GM12878 (cell line): ENCODE results near the gene SUFU. TPM values are rescaled to one million over a fixed set of nuclear protein-coding genes. Genes with fewer than 3 reads are reported as not detected.

Experiments used
- CEBPB ChIP-seq, 2 experiments: fragments of 150-350 bp in 1 of 2; IDR thresholded peaks; 2 replicates each; pipeline ENCODE4 v1.6.1; 2012 to 2014; ENCODE audit warnings: low read depth in 2 of 2, low read length in 2 of 2, borderline replicate concordance in 1 of 2, inconsistent platforms in 1 of 2
- CHD2 ChIP-seq: IDR thresholded peaks from 2 replicates; pipeline ENCODE4 v1.6.1; 2011; ENCODE audit warnings: low read depth, low read length, improper control_type of control experiment, borderline replicate concordance
- DPF2 ChIP-seq: fragments of 450-650 bp; IDR thresholded peaks from 2 replicates; pipeline ENCODE4 v1.6.1; 2017; ENCODE audit warnings: mild to moderate bottlenecking
- EGR1 ChIP-seq, 2 experiments: IDR thresholded peaks; 1 replicate in 1 of 2; 2 replicates in 1 of 2; pipeline ENCODE4 v1.6.1; 2011 to 2012; ENCODE audit warnings: low read depth in 2 of 2, low read length in 2 of 2, borderline replicate concordance in 1 of 2, mild to moderate bottlenecking in 1 of 2, moderate library complexity in 1 of 2
- EP300 ChIP-seq, 2 experiments: fragments of 150-350 bp in 1 of 2; IDR thresholded peaks; 2 replicates each; pipeline ENCODE4 v1.6.1; 2011 to 2012; ENCODE audit warnings: low read depth in 2 of 2, low read length in 2 of 2, borderline replicate concordance in 1 of 2, improper control_type of control experiment in 1 of 2, inconsistent platforms in 1 of 2; ENCODE audit not compliant: control insufficient read depth in 1 of 2
- IKZF1 ChIP-seq: fragments of 450-650 bp; conservative IDR thresholded peaks from 2 replicates; pipeline ENCODE4 v1.6.1; 2017; ENCODE audit warnings: antibody characterized with exemption, mild to moderate bottlenecking
- MEF2B ChIP-seq: fragments of 450-650 bp; IDR thresholded peaks from 2 replicates; pipeline ENCODE4 v1.6.1; 2018; ENCODE audit warnings: mild to moderate bottlenecking, moderate library complexity; ENCODE audit not compliant: partially characterized antibody, poor library complexity, severe bottlenecking
- NR2F1 ChIP-seq: fragments of 450-650 bp; conservative IDR thresholded peaks from 2 replicates; pipeline ENCODE4 v1.6.1; 2017; ENCODE audit warnings: mild to moderate bottlenecking
- POU2F2 ChIP-seq: IDR thresholded peaks from 3 replicates; pipeline ENCODE4 v1.6.1; 2011; ENCODE audit warnings: low read depth, mild to moderate bottlenecking, low read length, borderline replicate concordance
- RUNX3 ChIP-seq: IDR thresholded peaks from 2 replicates; pipeline ENCODE4 v1.6.1; 2012; ENCODE audit warnings: low read length, inconsistent platforms
- SMARCA5 ChIP-seq: fragments of 450-650 bp; IDR thresholded peaks from 2 replicates; pipeline ENCODE4 v1.6.1; 2017; ENCODE audit warnings: mild to moderate bottlenecking
- SPI1 ChIP-seq: IDR thresholded peaks from 2 replicates; pipeline ENCODE4 v1.6.1; 2011; ENCODE audit warnings: low read depth, mild to moderate bottlenecking, low read length, moderate library complexity, borderline replicate concordance; ENCODE audit not compliant: insufficient read depth
- TCF12 ChIP-seq: IDR thresholded peaks from 2 replicates; pipeline ENCODE4 v1.6.1; 2011; ENCODE audit warnings: low read depth, mild to moderate bottlenecking, low read length
- YY1 ChIP-seq: IDR thresholded peaks from 2 replicates; pipeline ENCODE4 v1.6.1; 2011; ENCODE audit warnings: low read depth, mild to moderate bottlenecking, low read length
- ZNF622 ChIP-seq: fragments of 450-650 bp; IDR thresholded peaks from 2 replicates; pipeline ENCODE4 v1.6.1; 2017; ENCODE audit warnings: mild to moderate bottlenecking, inconsistent platforms
- polyA plus RNA-seq, 11 experiments: library from polyadenylated mRNA; depleted of rRNA in 4 of 11; unstranded in 6 of 11; stranded (reverse) in 5 of 11; fragments of >200 nt; fragmentation: Nextera tagmentation in 4 of 11; fragmentation: Illumina TruSeq in 1 of 11; extraction: Ambion mirVana in 4 of 11; extraction: Trizol in 1 of 11; gene quantifications; 1 replicate in 1 of 11; 2 replicates in 10 of 11; pipeline versions ENCODE4 v1.2.1 to v1.2.3, GENCODE V29; 2011 to 2016; ENCODE audit warnings: inconsistent platforms in 2 of 11, missing spikeins in 2 of 11, low read depth in 1 of 11
- total RNA-seq, 4 experiments: library from RNA; depleted of rRNA in 3 of 4; stranded (reverse); fragments of >200 nt in 3 of 4; fragmentation: Illumina TruSeq in 1 of 4; extraction: Trizol in 1 of 4; gene quantifications; 2 replicates each; pipeline versions ENCODE4 v1.2.1 to v1.2.3, GENCODE V29; 2013 to 2021
- TF ChIP-seq, protein P1 (sequence below): fragments of 450-650 bp; IDR thresholded peaks from 2 replicates; pipeline ENCODE4 v1.6.1; 2016; ENCODE audit warnings: mild to moderate bottlenecking
- TF ChIP-seq, protein P2 (sequence below): fragments of 450-650 bp; IDR thresholded peaks from 2 replicates; pipeline ENCODE4 v1.6.1; 2017; ENCODE audit warnings: low read depth, mild to moderate bottlenecking, moderate library complexity
- TF ChIP-seq, protein P3 (sequence below): IDR thresholded peaks from 2 replicates; pipeline ENCODE4 v1.6.1; 2012; ENCODE audit warnings: low read length, inconsistent platforms
- TF ChIP-seq, protein P4 (sequence below): IDR thresholded peaks from 2 replicates; pipeline ENCODE4 v1.6.1; 2011; ENCODE audit warnings: mild to moderate bottlenecking, low read depth, low read length, moderate library complexity; ENCODE audit not compliant: insufficient replicate concordance
- TF ChIP-seq, protein P5 (sequence below): fragments of 450-650 bp; IDR thresholded peaks from 2 replicates; pipeline ENCODE4 v1.6.1; 2014; ENCODE audit warnings: mild to moderate bottlenecking
- TF ChIP-seq, protein P6 (sequence below): IDR thresholded peaks from 2 replicates; pipeline ENCODE4 v1.6.1; 2012; ENCODE audit warnings: low read depth, low read length, improper control_type of control experiment

The SUFU gene
- total and polyA plus RNA-seq, 10 of the 15 experiments (the other 5 are each of a cell fraction or from before 2014, with no cell fraction given) = 0.68 to 7.7 (median 2.4) TPM

DNA sequence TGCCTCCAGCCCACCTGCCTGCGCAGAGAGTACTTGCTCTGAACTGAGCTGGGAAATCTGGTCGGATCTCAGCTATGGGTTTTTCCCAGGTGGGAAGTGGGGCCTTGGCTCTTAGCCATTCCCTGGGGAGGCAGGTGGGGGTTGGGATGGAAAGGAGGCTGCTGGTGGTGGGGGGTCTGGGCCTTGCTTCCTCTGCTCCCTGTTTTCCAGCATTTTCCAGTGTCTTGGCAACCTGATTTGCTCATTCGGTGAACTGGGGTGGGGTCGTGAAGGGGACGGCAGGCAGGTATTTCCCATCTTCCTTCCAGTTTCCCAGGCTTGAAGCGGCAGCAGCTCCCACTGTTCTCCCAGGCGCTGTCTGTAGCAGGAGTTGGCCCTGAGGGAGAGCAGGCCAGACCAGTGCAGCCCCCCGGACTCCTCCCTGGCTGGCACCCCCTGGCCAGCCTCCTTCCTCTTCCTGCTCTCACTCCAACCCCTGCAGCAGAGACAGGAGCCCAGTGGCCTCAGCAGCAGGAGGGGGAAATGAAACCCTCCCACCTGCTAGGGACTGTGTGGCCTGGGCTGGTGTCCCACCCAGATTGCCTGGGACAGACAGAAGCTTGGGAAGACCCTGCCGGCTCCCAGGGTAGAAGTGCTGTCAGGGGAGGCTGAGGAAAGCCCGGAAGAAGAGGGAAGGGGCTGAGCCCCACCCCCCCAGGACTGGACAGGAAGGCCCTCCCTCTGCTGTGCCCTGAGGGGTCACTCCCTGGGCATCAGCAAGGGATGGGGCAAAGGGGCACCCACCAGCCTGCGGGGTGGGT, 147.1 kb downstream of the SUFU start (continued):
- TF ChIP-seq POU2F2 = no peak
- TF ChIP-seq RUNX3 = no peak
- peak in 1 of 2 experiments; percentile 50; a peak in 2 of 4 replicates for TF ChIP-seq EP300 (IDR thresholded peaks at IDR 0.05; ENCODE audit: borderline replicate concordance in 1 of 2, control insufficient read depth in 1 of 2, low read depth in 2 of 2, low read length in 2 of 2)
- TF ChIP-seq, protein P1, sequence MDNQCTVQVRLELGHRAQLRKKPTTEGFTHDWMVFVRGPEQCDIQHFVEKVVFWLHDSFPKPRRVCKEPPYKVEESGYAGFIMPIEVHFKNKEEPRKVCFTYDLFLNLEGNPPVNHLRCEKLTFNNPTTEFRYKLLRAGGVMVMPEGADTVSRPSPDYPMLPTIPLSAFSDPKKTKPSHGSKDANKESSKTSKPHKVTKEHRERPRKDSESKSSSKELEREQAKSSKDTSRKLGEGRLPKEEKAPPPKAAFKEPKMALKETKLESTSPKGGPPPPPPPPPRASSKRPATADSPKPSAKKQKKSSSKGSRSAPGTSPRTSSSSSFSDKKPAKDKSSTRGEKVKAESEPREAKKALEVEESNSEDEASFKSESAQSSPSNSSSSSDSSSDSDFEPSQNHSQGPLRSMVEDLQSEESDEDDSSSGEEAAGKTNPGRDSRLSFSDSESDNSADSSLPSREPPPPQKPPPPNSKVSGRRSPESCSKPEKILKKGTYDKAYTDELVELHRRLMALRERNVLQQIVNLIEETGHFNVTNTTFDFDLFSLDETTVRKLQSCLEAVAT = 0 out of 2 replicates have a peak, but pooled peaks have one; percentile 21
- TF ChIP-seq, protein P2, sequence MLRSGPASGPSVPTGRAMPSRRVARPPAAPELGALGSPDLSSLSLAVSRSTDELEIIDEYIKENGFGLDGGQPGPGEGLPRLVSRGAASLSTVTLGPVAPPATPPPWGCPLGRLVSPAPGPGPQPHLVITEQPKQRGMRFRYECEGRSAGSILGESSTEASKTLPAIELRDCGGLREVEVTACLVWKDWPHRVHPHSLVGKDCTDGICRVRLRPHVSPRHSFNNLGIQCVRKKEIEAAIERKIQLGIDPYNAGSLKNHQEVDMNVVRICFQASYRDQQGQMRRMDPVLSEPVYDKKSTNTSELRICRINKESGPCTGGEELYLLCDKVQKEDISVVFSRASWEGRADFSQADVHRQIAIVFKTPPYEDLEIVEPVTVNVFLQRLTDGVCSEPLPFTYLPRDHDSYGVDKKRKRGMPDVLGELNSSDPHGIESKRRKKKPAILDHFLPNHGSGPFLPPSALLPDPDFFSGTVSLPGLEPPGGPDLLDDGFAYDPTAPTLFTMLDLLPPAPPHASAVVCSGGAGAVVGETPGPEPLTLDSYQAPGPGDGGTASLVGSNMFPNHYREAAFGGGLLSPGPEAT = peak; percentile 54; the same call in 1 of the 2 replicates
- peak; percentile 88 for TF ChIP-seq SPI1
- no peak for TF ChIP-seq ZNF622
- TF ChIP-seq, protein P3, sequence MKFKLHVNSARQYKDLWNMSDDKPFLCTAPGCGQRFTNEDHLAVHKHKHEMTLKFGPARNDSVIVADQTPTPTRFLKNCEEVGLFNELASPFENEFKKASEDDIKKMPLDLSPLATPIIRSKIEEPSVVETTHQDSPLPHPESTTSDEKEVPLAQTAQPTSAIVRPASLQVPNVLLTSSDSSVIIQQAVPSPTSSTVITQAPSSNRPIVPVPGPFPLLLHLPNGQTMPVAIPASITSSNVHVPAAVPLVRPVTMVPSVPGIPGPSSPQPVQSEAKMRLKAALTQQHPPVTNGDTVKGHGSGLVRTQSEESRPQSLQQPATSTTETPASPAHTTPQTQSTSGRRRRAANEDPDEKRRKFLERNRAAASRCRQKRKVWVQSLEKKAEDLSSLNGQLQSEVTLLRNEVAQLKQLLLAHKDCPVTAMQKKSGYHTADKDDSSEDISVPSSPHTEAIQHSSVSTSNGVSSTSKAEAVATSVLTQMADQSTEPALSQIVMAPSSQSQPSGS = no peak
- TF ChIP-seq, protein P4, sequence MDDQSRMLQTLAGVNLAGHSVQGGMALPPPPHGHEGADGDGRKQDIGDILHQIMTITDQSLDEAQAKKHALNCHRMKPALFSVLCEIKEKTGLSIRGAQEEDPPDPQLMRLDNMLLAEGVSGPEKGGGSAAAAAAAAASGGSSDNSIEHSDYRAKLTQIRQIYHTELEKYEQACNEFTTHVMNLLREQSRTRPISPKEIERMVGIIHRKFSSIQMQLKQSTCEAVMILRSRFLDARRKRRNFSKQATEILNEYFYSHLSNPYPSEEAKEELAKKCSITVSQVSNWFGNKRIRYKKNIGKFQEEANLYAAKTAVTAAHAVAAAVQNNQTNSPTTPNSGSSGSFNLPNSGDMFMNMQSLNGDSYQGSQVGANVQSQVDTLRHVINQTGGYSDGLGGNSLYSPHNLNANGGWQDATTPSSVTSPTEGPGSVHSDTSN = no peak
- 0 out of 2 replicates have a peak, but pooled peaks have one; percentile 2 for TF ChIP-seq SMARCA5
- TF ChIP-seq, protein P5, sequence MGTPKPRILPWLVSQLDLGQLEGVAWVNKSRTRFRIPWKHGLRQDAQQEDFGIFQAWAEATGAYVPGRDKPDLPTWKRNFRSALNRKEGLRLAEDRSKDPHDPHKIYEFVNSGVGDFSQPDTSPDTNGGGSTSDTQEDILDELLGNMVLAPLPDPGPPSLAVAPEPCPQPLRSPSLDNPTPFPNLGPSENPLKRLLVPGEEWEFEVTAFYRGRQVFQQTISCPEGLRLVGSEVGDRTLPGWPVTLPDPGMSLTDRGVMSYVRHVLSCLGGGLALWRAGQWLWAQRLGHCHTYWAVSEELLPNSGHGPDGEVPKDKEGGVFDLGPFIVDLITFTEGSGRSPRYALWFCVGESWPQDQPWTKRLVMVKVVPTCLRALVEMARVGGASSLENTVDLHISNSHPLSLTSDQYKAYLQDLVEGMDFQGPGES = no peak
- TF ChIP-seq NR2F1 = peak; percentile 17; the same call in 1 of the 2 replicates
- peak; percentile 73 for TF ChIP-seq MEF2B
- TF ChIP-seq, protein P6, sequence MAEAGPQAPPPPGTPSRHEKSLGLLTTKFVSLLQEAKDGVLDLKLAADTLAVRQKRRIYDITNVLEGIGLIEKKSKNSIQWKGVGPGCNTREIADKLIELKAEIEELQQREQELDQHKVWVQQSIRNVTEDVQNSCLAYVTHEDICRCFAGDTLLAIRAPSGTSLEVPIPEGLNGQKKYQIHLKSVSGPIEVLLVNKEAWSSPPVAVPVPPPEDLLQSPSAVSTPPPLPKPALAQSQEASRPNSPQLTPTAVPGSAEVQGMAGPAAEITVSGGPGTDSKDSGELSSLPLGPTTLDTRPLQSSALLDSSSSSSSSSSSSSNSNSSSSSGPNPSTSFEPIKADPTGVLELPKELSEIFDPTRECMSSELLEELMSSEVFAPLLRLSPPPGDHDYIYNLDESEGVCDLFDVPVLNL = no peak
- TF ChIP-seq DPF2 = peak; percentile 84
- peak; percentile 49; the same call in 1 of the 2 replicates for TF ChIP-seq TCF12
- peak; percentile 83 for TF ChIP-seq IKZF1
- 0 out of 2 replicates have a peak, but pooled peaks have one; percentile 1 for TF ChIP-seq YY1
- TF ChIP-seq CEBPB (IDR thresholded peaks at IDR 0.05; ENCODE audit: borderline replicate concordance in 1 of 2, low read depth in 2 of 2, low read length in 2 of 2) = no peak
- no peak for TF ChIP-seq EGR1 (IDR thresholded peaks at IDR 0.05; ENCODE audit: borderline replicate concordance in 1 of 2, low read depth in 2 of 2, low read length in 2 of 2)
- TF ChIP-seq CHD2 = peak; percentile 2; the same call in 1 of the 2 replicates
